AML-193 (cell line): ENCODE measurements around the gene NFIB.

ENCODE experiments used
- DNase-seq, 2 experiments: peaks; one replicate each; lab custom pipeline; 2025; lab: John Stamatoyannopoulos, UW

Gene NFIB

DNA sequence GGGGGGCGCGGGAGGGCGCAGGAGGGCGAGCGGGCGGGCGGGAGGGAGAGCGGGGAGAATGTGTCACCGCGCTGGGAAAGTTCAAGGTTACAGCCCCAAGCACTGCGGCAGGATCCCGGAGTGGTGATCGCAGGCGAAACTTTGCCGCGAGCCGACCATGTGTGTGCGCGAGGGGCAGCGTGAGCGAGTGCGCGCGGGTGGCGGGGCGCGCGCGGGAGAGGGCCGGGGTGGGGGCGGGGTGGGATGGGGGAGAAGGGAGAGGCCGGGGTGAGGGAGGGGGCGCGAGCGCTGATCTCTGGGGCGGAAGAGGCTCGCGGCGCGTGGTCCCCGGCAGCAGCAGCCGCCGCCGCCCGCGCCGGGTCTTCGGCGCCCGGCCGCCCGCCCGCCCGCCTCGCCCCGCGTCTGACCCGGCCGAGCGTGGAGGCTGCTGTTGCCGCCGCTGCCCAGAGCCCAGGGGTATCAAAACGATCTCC lies at the start of gene NFIB:
TSS of gene NFIB (minus strand) at position 191 of the 473 bp plus-strand sequence. CDS start 630 bp downstream, outside the sequence.
- DNase-seq, result no peak

- DNase-seq, result no peak
Observed at GRCh38 chr9:14362175-14362574, 48.2 kb upstream of the NFIB start.

GRCh38 chr9:14361074-14361473 lies 47.1 kb upstream of the NFIB start:
- DNase-seq, result no peak

GRCh38 chr9:14358523-14358922 lies 44.6 kb upstream of the NFIB start:
- no peak for DNase-seq

DNA sequence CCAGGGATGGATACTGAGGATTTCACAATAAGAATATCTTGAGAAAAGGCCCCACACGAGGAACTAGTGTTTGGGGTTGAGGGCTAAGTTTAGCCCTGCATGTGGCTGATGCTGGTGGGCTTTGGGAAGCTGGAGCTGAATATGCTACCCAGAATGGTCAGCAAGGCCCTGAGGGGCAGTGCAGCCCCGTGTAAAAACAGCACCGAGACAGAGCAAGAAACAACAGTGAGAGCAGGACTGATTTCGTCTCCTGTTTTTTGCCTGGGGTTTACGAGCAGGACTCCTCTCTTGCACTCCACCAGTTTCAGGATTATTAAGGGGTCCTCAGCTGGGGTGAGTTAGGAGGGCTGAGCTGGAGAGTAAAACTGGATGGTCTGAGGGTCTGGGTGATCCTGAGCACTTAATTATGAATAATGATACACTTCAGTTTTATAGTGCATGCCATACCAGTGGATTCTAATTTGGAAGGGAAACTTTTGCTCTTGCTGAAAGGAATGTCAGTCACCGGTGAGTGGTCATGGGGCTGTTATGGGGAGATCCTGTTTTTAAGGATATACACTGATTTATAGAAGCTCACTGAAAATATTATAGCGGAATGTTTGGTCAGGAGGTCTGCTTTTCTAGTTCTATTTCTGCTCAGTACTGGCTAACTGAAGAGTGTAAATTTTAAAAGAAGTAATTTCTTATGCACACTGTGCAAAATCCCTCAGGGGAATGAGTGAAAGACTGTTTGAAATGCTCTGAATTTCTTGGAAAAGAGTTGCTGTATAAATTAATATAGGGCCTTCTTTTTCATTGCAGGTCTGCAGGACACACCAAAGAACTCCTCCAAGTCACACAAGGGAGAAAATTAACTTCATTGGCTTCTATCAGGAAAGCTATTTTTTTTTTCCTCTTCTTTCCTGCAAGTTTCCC lies 42.7 kb upstream of the NFIB start:
- DNase-seq, result no peak

- DNase-seq, result no peak
Observed at GRCh38 chr9:14354201-14354600, 40.3 kb upstream of the NFIB start.

GRCh38 chr9:14353222-14354056 lies 39.5 kb upstream of the NFIB start:
- DNase-seq, result peak; percentile 39 to 47

DNA sequence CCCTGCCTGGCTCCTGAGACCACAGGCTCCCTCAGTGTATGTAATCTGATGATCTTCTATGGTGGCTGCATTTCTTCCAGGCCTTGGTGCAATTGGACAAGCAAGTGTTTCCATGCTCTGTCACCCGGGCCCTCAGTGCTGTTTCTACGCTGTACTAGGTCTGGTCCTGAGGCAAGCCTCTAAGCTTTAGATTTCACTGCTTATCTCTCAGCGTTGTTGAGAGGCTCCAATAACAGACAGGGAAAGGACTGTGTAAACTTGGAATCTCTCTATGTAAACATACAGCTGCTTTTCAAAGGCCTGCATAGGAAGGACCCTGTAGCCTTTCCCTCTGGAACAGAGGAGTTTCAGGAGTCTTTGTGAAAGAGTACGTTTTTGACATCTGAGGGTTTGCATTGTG lies 38.6 kb upstream of the NFIB start:
- DNase-seq, result no peak

DNA sequence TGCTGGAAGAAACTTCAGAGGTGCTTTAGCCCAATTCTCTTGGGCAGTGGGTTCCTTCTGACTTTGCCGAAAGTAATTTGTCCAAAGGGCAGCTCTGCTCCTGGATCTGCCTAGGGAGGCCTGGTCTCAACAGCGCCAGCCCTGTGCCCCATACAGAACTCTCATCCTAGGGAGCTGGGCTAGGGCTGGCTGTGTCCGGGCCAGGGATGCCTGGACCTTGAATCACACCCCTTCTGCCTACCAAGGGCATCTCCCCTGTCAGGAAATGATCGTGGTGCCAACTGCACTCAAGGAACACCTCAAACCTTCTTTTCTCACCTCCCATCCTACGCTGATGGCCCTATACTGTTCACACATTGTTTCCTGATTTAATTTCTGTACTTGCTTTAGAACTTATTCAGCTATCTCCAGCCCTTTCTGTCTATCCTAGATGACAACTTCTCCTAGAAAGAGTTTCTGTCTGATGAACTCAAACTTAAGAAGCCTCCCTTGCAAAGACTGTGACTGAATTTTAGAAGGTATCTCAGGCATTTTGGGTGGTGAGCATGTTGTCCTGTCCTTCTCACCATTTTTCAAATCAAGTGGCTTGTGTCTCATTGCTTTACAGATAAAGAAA lies 37.4 kb upstream of the NFIB start:
- no peak for DNase-seq

DNA sequence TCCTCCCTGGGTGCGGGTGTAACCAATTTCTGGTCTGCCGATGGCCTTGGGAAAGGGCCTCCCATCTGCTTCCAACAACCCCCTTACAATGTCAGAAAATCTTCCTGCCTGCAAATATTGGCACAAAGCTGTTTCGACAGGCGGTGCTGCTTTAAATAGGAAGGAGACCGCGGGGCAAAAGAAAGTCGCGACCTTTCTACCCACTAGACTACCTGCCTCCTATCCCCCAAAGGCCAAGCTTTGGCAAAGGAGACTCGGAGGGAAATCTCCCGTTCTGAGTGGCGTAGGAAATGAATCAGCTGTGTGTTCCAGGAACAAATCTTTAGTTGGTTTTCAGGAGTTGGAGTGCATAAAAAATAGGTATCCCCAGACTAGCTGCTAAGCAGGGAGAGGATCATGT lies 36.8 kb upstream of the NFIB start:
- DNase-seq, result no peak

GRCh38 chr9:14350349-14350728 lies 36.4 kb upstream of the NFIB start:
- DNase-seq, result no peak

DNA sequence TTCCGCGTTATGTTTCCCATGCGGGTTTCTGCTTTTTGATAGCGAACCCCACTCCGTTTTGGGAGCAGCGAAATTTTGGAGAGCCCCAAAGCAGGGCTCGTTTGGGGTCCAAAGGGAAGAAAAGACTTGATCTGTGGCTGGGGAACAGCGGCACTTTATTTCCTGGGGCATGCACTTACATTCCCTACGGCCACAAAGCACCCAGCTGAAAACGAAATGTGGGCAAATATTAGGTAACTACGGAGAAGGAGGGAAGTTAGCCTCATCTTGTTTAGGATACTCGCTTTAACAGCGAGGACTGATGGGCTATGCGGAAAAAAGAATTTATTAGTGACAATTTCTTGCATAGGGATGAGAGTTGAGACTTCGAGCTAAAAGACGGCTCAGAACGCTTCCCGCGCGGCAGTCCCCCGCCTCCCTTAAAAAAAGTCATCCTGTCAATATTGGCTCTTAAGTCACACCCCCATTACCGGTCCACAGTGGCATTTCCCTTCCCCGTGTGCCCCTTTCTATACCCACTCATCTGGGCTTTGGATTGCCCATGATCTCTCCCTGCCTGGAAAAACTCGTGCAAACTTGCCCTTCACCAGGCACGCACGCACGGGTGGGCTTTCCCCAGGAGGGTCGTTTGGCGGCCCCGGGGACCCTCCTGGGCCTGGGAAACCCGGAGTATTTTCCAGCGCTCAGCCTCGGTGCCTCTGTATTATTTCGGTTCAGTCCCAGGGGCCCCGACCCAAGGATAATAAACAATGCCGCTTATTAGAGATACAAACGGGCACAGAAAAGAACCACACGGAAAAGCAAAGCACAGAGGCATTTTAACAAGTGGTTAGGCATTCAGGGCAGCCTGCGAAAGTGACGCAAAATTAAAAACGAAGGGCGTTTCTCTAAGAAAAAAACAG lies 35.8 kb upstream of the NFIB start:
- DNase-seq, result no peak

DNA sequence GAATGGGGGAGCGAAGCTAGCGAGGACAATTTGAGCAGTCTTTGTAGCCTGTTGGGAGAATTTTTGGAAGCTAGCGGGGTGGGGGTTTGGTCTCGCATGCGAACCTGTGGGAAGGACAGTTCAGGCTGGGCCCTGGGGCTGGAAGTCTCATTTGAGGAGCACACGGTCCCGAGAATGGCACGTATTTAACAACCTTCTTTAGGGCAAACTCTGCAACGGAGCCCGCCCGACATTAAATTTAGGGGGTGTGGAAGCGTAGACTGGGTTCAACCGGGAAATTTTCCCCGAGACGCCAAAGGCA lies 35.2 kb upstream of the NFIB start:
- DNase-seq, result no peak

GRCh38 chr9:14348373-14349145 lies 34.6 kb upstream of the NFIB start:
- DNase-seq, result no peak

- no peak for DNase-seq
Observed at GRCh38 chr9:14348123-14348372, 34.1 kb upstream of the NFIB start.

- DNase-seq, result no peak
Observed at GRCh38 chr9:14347406-14348122, 33.6 kb upstream of the NFIB start.

DNA sequence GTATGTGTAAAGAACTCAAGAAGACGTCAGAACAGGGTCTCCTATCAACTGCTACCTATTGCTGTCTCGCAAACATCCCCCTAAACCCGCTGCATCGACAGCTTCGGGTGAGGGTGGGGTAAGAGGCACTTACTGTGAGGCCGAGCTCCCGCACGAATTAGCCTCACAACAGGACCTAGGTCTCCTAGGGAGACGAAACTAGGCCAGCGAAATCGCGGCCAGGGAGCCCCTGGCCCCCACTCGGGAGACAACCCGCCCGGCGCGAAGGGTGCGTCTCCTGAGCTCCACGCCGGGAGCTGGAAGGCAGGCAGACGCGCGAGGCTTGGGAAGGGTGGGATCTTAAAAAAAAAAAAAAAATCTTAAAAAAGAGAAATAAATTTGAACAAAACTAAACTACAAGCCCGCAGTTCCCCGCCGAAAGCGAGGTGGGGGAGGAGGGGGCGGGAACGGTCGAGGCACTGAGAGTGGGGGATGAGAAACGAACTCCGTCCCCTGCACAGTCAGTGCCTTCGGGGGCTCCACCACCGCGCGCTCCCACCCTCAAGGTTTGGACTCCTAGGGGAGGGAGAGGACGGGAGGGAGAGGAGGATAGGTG lies 33.0 kb upstream of the NFIB start:
- no peak for DNase-seq

DNA sequence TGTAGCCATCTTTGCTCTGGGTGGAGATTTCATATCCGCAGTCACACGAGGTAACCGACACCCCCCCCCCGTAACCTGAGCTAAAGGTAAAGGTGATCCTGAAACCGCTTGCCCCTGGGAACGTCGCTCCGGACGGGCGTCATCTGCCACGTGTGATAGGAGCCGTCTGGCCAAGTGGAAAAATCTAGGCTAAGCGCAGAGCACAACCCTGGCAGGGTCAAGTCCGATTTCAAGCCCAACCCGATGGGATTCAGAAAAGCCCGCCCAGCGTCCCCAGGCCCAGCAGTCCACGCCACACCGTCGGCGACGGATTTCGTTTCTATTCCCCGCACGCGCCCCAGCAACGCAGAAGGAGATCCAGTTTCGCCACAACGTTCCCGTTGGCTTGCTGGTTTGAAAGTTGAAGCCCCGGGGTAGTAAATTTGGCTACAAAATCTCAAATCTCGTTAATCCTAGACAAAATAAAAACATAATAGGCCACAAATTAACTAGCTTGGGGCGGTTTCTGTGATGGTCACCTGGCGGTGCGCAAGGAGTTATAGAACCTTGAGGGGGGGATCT lies 32.4 kb upstream of the NFIB start:
- no peak for DNase-seq

DNA sequence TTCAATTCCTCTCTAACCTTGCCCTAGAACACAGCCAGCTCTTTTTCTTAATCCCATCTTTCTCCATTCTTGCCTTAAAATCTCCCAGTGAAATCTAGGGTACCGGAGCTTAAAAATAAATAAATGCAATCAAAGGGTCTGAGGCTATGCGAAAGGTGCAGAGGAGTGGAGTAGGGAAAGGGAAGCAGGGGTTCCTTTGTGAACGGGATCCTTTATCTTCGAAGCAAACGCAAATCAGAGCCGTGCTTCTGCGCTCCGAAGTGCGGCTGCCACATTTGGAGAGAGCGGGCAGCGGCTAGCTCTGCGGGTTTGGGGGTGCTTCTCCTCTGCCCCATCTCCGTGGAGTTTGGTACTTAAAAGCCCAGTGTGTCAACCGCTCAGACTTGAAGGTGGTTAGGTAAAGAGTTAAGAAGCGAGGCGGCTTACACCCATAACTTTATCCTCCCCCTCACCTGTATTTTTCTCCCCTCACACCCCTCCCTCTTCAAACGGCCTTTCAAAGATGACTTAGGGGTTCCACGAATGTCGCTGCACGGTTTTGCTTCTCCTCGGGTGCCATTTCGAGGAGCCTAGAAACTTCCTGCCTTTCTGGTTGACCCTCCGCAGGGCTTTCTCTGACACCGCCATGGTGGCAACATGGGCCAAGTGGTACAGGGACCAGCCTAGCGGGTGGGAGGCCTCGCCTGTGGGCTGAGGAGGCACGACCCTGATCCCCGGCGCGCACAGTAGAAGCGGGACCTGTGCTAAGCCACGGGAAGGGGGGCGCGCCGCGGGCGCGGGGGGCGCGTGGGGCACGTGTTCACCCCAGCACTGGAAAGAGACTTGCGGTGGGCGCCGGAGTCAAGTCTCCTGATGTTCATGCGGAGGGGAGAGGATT lies 31.7 kb upstream of the NFIB start:
- no peak for DNase-seq
